HepG2 (cell line): ENCODE results near the gene VIM.

Source experiments
- CTCF ChIP-seq: sonication (generic); formaldehyde crosslinking; IDR thresholded peaks from 2 replicates; pipeline ENCODE4 v1.5.0; 2020; ENCODE audit warnings: mild to moderate bottlenecking, missing genetic modification reagents, moderate library complexity
- ERF ChIP-seq: IDR thresholded peaks from 2 replicates; pipeline ENCODE4 v1.6.1; 2018; ENCODE audit warnings: missing biosample characterization, missing genetic modification reagents
- ISX ChIP-seq: sonication (generic); formaldehyde crosslinking; conservative IDR thresholded peaks from 2 replicates; pipeline ENCODE4 v1.5.0; 2020; ENCODE audit warnings: missing genetic modification reagents
- KIAA2018 ChIP-seq: sonication (generic); formaldehyde crosslinking; IDR thresholded peaks from 2 replicates; pipeline ENCODE4 v1.5.0; 2020; ENCODE audit warnings: mild to moderate bottlenecking, missing genetic modification reagents, borderline replicate concordance
- REPIN1 ChIP-seq: sonication (generic); formaldehyde crosslinking; IDR thresholded peaks from 2 replicates; pipeline ENCODE4 v1.8.0; 2022; ENCODE audit warnings: missing genetic modification reagents, low read depth, mild to moderate bottlenecking, borderline replicate concordance
- SETDB1 ChIP-seq: sonication (generic); formaldehyde crosslinking; IDR thresholded peaks from 2 replicates; pipeline ENCODE4 v1.5.1; 2020; ENCODE audit warnings: missing genetic modification reagents, mild to moderate bottlenecking, borderline replicate concordance
- SP1 ChIP-seq, 2 experiments: fragments of 450-650 bp in 1 of 2; sonication (generic) in 1 of 2; formaldehyde crosslinking in 1 of 2; IDR thresholded peaks; 2 replicates each; pipeline versions ENCODE4 v1.4.0 to v1.6.1; 2016 to 2020; ENCODE audit warnings: missing genetic modification reagents in 1 of 2
- ZNF234 ChIP-seq: sonication (generic); formaldehyde crosslinking; conservative IDR thresholded peaks from 2 replicates; pipeline ENCODE4 v1.5.1; 2020; ENCODE audit warnings: mild to moderate bottlenecking, missing genetic modification reagents

DNA sequence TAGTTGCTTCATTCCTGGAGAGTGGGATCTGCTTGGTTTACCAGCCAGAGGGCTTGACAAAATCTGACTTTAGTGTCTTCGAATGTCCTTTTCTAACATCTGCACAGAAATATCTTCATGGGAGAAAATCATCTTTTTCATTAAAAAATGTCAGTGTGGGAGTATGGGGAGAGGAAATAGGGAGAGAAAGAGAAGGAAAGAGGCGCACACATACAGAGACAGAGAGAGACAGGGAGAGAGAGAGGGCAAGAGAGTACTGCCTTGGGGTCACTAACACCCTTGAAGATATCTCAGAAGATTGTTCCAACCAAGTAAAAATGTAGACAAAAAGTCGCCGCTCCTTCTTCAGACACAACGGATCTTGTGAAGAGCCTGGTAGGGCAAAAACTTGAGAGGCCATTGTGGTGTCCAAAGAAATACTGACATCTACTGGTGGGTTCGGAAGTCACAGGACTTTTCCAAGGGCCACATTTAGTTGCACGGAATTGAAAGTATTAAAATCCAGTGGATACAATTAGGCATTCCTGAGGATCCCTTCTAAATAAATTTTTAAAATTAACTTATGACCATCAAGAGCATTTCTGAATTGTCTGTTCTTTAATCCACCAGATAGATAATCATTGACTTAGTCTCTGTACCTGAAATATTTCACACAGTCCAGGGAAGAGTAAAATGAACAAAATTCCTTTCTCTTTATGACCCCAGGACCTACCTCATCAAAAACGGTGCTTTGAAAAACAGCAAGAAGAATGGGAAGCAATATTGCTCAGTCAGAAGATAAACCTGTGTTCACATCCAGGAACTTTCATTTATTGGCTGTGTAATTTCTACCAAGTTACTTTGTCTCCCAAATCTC lies 29.7 kb downstream of the VIM start:
- TF ChIP-seq SP1 (IDR thresholded peaks at IDR 0.05) = no peak
- no peak for TF ChIP-seq SP1 (CRISPR knock-in tag; IDR thresholded peaks at IDR 0.05)
- no peak for TF ChIP-seq REPIN1
- TF ChIP-seq ERF = no peak
- TF ChIP-seq CTCF (CRISPR knock-in tag) = peak; percentile 80
- TF ChIP-seq ISX (CRISPR knock-in tag) = no peak
- TF ChIP-seq KIAA2018 (CRISPR knock-in tag) = no peak
- TF ChIP-seq ZNF234 (CRISPR knock-in tag) = no peak
- no peak for TF ChIP-seq SETDB1 (CRISPR knock-in tag)
